Omental fat pad (tissue), 4 donors: ENCODE data around the gene KDM4C. TPM values are rescaled to one million over a fixed set of nuclear protein-coding genes. Genes with fewer than 3 reads are reported as not detected.

ENCODE experiments used
- ATAC-seq: fragments of 150-250 bp; one replicate; pipeline ENCODE4 v1.9.1; 2016; ENCODE audit warnings: mild to moderate bottlenecking, moderate library complexity; ENCODE audit not compliant: low FRiP score
- DNase-seq: peaks from one replicate; pipeline ENCODE4 v3.0.0-alpha.2; 2019; ENCODE audit warnings: low spot score
- total RNA-seq, 4 donors: library from RNA; depleted of rRNA; stranded (reverse); fragments of >200 nt; gene quantifications; one replicate each; pipeline ENCODE4 v1.1.0, GENCODE V29; 2016
- TF ChIP-seq, protein P1 (sequence below), 3 donors: fragments of 450-650 bp; IDR thresholded peaks; one replicate each; pipeline ENCODE4 v1.5.1; 2016 to 2017; ENCODE audit warnings: antibody characterized with exemption in 3 of 3, mild to moderate bottlenecking in 3 of 3, moderate library complexity in 2 of 3

The KDM4C gene
- total RNA-seq, 4 donors from 2014 or later: 24.9 to 37.0 (median 32.0) TPM

DNA sequence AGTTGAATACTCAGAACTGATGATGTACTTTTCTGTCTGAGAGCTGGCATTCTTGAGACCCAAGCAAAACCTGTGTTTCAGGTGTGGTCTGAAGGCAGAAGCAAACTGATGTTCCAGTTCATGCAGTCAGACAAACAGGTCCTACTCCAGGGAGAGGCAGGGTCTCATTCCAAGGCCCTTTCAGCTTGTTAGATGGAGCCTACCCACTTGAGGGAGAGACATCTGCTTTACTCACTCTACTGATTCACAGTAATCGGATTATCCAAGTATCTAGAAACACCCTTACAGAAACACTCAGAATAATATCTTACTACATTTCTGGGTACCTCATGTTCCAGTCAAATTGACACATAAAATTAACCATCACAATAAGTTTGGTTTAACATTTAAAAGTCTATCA, 207.8 kb downstream of the KDM4C start:
- DNase-seq (no peak), ATAC-seq (no peak)
- TF ChIP-seq, protein P1, sequence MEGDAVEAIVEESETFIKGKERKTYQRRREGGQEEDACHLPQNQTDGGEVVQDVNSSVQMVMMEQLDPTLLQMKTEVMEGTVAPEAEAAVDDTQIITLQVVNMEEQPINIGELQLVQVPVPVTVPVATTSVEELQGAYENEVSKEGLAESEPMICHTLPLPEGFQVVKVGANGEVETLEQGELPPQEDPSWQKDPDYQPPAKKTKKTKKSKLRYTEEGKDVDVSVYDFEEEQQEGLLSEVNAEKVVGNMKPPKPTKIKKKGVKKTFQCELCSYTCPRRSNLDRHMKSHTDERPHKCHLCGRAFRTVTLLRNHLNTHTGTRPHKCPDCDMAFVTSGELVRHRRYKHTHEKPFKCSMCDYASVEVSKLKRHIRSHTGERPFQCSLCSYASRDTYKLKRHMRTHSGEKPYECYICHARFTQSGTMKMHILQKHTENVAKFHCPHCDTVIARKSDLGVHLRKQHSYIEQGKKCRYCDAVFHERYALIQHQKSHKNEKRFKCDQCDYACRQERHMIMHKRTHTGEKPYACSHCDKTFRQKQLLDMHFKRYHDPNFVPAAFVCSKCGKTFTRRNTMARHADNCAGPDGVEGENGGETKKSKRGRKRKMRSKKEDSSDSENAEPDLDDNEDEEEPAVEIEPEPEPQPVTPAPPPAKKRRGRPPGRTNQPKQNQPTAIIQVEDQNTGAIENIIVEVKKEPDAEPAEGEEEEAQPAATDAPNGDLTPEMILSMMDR (IDR thresholded peaks at IDR 0.05): no peak

DNA sequence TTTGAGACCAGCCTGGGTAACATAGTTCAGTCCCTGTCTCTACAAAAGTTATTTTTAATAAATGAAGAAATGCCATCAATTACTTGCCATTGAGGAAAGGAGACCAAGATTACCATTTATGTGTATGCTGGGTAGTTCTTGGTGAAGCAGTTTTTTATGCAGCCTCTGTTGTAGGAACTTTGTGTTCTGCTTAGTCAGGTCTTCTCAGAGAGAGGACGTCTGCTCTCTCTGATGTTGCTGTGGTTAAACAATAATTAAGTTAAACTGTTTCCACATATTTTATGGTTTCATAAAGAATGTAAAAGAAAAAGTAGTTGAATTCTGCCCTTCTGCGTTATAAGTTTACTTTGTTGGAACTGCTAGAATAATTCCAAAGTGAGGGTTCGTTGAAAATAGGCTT, 210.5 kb downstream of the KDM4C start:
- TF ChIP-seq, protein P1 (IDR thresholded peaks at IDR 0.05): no peak
- no peak for ATAC-seq
- no peak for DNase-seq

DNA sequence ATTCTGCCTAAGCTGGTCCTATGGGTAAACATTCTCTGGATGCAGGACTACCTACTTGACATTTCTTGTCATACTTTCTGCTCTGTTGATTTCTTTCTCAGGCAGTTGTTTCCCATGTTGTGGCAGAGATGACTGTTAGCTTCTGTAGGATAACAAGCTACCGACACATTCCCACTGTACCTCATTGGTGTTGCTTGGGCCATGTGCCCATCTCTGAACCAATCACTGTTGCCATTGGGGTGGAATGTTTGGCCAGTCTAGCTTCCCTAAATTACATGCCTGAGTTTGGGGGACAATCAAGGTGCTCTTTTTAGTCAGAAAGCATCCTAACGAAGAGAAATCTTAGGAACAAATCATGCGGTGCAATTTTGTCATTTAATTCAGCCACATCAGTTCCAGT, 212.0 kb downstream of the KDM4C start:
- TF ChIP-seq, protein P1 (IDR thresholded peaks at IDR 0.05): no peak
- no peak for DNase-seq

DNA sequence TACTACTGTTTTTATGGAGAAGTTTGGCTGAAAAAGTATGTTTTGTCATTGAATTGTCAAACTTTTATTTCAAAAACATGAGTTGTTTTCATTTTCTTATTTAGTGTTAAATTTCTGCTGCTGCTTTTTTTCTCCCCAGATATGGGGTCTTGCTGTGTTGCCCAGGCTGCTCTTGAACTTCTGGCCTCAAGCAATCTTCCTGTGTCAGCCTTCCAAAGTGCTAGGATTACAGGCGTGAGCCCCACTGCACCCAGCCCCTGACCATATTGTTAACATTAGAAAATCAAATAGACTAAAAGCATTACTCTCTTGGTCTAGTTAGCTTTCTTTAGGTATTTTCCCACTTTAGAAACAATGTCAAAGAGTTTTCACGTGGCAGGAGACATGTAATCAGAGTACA, 215.3 kb downstream of the KDM4C start:
- DNase-seq: no peak
- ATAC-seq: no peak
- TF ChIP-seq, protein P1 (IDR thresholded peaks at IDR 0.05): no peak

More for the DNA sequence above, 212.0 kb downstream of the KDM4C start:
- ATAC-seq: no peak

DNA sequence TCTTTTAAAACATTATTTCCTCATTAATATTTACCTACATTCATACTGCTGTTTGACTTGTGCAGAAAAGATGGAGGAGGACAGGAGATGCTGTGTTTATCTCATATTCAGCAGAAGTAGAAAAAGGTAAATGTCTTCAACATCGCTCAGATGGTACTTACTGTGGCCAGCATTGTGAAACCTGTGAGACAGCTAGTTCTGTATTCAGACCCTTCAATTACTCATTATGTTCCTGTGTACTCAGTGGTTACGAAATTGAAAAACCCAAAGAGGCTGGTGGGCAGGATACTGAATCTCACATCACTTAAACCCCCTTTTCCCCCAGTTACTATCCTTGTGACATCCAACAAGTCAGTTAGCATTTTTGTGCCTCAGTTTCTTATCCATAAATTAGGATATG, 216.0 kb downstream of the KDM4C start:
- ATAC-seq (no peak), DNase-seq (no peak)
- TF ChIP-seq, protein P1 (IDR thresholded peaks at IDR 0.05): no peak

DNA sequence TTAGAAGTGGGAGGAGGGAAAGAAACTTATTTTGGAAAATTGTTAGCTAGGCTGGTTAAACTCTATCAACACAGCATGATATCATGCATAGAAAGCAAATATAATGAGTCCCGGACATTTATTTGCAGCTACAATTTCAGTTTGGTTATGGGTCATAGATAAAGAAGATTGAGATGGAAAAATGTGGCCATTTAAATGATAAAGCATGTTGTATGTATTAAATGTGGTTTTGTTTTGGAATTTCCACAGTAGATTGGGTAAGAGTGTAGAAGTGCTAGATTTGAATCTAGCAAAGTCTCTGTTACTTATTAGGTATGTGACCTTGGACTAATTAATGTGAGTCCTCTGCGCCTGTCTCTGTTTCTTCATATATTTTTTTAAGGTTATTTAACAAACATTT, 217.4 kb downstream of the KDM4C start:
- DNase-seq: no peak
- no peak for ATAC-seq

DNA sequence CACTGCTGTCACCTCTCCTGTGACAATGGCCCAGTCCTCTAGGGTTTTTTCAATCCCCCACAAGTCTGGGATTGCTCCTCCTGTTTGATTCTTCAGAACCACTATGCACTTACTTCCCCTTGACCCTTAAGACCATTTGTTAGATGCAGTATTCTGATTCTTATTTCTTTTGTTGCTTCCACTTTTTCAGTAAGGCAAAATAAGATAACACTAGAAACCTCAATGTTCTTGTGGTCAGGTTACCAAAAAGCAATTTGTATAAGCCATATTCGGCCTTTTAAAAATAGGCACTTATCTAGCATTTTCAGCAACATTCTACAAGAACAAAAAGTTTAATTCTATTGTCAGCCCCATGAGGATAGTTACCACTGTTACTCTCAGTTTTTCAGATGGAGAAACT, 220.0 kb downstream of the KDM4C start:
- ATAC-seq (no peak), DNase-seq (no peak)
- TF ChIP-seq, protein P1 (IDR thresholded peaks at IDR 0.05): no peak

More for the DNA sequence above, 217.4 kb downstream of the KDM4C start:
- TF ChIP-seq, protein P1 (IDR thresholded peaks at IDR 0.05): no peak
